Activated B cell treated with CpG ODN at 0.5 μM for 24 hours (primary cell): ENCODE results near the gene KIF22. TPM values are rescaled to one million over a fixed set of nuclear protein-coding genes. Genes with fewer than 3 reads are reported as not detected.

ENCODE experiments used
- ATAC-seq: fragments of 200-7000 bp; cut with Tn5 transposase; one replicate; pipeline ENCODE4 v1.10.0; 2021; ENCODE audit warnings: low read depth, mild to moderate bottlenecking, moderate library complexity
- CTCF ChIA-PET: fragments of 350-600 bp; sonication (Branson Sonifier 250); formaldehyde crosslinking; loops from one replicate; lab custom pipeline; 2021; ENCODE audit warnings: antibody characterized with exemption; lab: Charles Lee
- POLR2A ChIA-PET: fragments of 350-600 bp; sonication (Branson Sonifier 250); formaldehyde crosslinking; loops from one replicate; lab custom pipeline; 2021; ENCODE audit warnings: antibody characterized with exemption; lab: Charles Lee
- DNase-seq: peaks from one replicate; pipeline ENCODE4 v3.0.0; 2022
- H3K27ac Mint-ChIP-seq: one replicate; pipeline ENCODE4 v1.8.0; 2020; ENCODE audit warnings: mixed read lengths
- H3K27me3 Mint-ChIP-seq: one replicate; pipeline ENCODE4 v1.8.0; 2021; ENCODE audit warnings: mixed read lengths
- H3K36me3 Mint-ChIP-seq: one replicate; pipeline ENCODE4 v1.8.0; 2021; ENCODE audit warnings: low read depth, mixed read lengths
- H3K4me1 Mint-ChIP-seq: one replicate; pipeline ENCODE4 v1.8.0; 2021; ENCODE audit warnings: mixed read lengths
- H3K4me3 Mint-ChIP-seq: one replicate; pipeline ENCODE4 v1.8.0; 2020; ENCODE audit warnings: mild to moderate bottlenecking, mixed read lengths
- H3K9me3 Mint-ChIP-seq: one replicate; pipeline ENCODE4 v1.8.0; 2020; ENCODE audit warnings: mixed read lengths
- CTCF ChIP-seq: fragments of 200-600 bp; IDR thresholded peaks from one replicate; pipeline ENCODE4 v1.8.0; 2022; ENCODE audit warnings: antibody characterized with exemption, mild to moderate bottlenecking
- intact Hi-C: fragments of 100-400 bp; cut with micrococcal nuclease; formaldehyde crosslinking; loops from one replicate; pipeline ENCODE4 v1.15.1; 2024
- total RNA-seq: library from RNA; stranded (reverse); gene quantifications from 2 replicates; pipeline ENCODE4 v1.2.3, GENCODE V29; 2022

The KIF22 gene
- total RNA-seq, 1 donor from 2014 or later = 40.1 TPM

DNA sequence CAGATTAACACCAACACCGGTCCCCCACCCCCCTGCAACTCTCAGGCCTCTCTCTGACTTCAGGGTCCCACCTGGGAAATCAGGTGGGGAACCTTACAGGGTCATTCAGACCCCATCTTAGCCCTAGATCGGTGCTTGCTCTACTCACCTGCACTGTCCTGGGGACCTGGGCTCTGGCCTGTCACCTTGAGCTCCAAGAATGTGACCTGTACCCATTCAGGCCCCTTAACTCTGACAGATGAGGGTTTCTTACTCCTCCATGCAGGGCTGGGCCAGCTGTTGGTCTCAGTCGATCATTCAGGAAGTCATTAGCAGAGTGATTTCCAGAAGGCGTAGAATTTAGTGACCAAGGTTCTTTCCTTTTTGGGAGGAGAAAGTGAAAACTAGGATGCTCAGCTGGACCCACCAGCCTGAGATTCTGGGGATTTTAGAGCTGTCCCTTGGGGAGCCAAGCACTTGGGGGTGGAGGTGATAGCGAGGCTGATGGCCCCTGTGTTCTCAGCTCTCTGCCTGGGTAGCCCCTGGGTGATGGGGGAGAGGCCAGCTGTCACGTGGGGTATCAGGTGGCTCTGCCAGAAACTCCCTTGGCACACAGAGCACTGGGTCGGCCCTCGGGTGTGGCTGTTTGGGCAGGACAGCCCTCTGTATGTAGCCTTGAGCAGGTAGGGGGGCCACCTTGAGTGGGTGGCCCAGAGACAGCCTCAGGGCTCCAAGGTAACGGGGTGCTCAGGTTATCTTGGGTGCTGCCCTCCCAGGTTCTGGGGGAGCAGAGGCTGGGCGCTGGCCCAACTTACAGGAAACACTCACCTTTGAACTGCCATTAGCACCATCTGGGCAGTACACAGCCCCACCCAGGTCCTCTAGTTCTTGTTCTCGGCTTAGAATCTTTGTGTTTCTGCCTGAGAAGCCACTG, 30.4 kb downstream of the KIF22 start:
- Mint-ChIP-seq H3K27ac (peak overlapping the region; percentile 94), H3K36me3 (peaks cover 44% of the 10 kb centered on the region), H3K4me3 (peak overlapping the region; percentile 95), H3K4me1 (peaks cover 69% of the 10 kb centered on the region), H3K9me3 (no peaks in the 10 kb centered on the region), H3K27me3 (no peaks in the 10 kb centered on the region)
- ChIA-PET CTCF (interaction anchor here (1.4 to 4.5 kb wide), 3 partner anchors 13 to 27 kb away, joined by 3 to 24 read pairs (median 8); no protein-coding TSS in a partner anchor), POLR2A (interaction anchor here (0.5 to 8.2 kb wide), 14 partner anchors 9 to 244 kb away, joined by 3 to 147 read pairs (median 4); partner anchors contain the start of genes ALDOA, ASPHD1, C16orf54 and KCTD13)
- ATAC-seq (peak; percentile 47), DNase-seq (peak; percentile 56)
- no peak for TF ChIP-seq CTCF
- intact Hi-C loops = loop anchor here (1.0 to 2.0 kb wide), 4 partner anchors 14 to 152 kb away; partner anchors contain the start of genes CDIPT, MAZ and TAOK2

DNA sequence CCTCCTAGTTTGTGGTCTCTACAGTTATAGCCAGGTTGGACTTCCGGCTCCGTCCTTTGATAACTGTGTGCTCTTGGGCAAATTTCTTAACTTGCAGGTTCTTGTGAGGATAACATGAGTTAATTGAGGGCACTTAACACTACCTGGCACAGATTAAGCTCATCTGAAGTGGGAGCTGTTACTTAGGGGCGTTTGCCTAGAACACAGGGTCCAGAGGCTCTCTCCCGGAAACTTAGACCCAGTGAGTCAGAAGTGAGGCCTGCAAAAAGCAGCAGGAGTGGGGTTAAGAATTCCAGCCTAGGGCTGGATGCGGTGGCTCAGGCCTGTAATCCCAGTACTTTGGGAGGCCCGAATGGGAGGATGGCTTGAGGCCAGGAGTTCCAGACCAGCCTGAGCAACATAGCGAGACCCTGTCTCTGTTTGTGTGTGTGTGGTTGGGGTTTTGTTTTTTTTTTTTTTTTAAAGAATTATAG, 31.1 kb downstream of the KIF22 start:
- intact Hi-C loops = loop anchor here (1.0 to 2.0 kb wide), 2 partner anchors 15 to 27 kb away; partner anchors contain the start of gene MAZ
- no peak for DNase-seq
- TF ChIP-seq CTCF = no peak
- ChIA-PET CTCF (interaction anchor here (1.0 to 4.5 kb wide), 2 partner anchors 13 to 26 kb away, joined by 3 to 24 read pairs; no protein-coding TSS in a partner anchor), POLR2A (interaction anchor here (0.6 to 8.2 kb wide), 10 partner anchors 14 to 175 kb away, joined by 3 to 147 read pairs (median 4); partner anchors contain the start of genes ASPHD1, KCTD13, KIF22 and MAZ)
- peaks cover 42% of the 10 kb centered on the region for H3K36me3 Mint-ChIP-seq
- no peaks in the 10 kb centered on the region for H3K9me3 Mint-ChIP-seq
- H3K27me3 Mint-ChIP-seq = no peaks in the 10 kb centered on the region
- H3K4me1 Mint-ChIP-seq = peaks cover 64% of the 10 kb centered on the region
- no peak for ATAC-seq
- peak overlapping the region; percentile 94 for H3K27ac Mint-ChIP-seq
- peak overlapping the region; percentile 95 for H3K4me3 Mint-ChIP-seq

GRCh38 chr16:29824589-29825144, 34.1 kb downstream of the KIF22 start:
- DNase-seq (no peak), ATAC-seq (no peak)
- ChIA-PET POLR2A (interaction anchor here (2.0 kb wide), 1 partner anchor 8 kb away, joined by 7 read pairs; the partner anchor contains the start of gene PAGR1), CTCF (no interaction called here)
- Mint-ChIP-seq H3K27ac (peak overlapping the region; percentile 12), H3K27me3 (no peaks in the 10 kb centered on the region), H3K4me3 (no peak overlapping the region), H3K4me1 (peaks cover 37% of the 10 kb centered on the region), H3K9me3 (no peaks in the 10 kb centered on the region), H3K36me3 (peaks cover 22% of the 10 kb centered on the region)
- TF ChIP-seq CTCF = no peak
- intact Hi-C loops = no loop called here

DNA sequence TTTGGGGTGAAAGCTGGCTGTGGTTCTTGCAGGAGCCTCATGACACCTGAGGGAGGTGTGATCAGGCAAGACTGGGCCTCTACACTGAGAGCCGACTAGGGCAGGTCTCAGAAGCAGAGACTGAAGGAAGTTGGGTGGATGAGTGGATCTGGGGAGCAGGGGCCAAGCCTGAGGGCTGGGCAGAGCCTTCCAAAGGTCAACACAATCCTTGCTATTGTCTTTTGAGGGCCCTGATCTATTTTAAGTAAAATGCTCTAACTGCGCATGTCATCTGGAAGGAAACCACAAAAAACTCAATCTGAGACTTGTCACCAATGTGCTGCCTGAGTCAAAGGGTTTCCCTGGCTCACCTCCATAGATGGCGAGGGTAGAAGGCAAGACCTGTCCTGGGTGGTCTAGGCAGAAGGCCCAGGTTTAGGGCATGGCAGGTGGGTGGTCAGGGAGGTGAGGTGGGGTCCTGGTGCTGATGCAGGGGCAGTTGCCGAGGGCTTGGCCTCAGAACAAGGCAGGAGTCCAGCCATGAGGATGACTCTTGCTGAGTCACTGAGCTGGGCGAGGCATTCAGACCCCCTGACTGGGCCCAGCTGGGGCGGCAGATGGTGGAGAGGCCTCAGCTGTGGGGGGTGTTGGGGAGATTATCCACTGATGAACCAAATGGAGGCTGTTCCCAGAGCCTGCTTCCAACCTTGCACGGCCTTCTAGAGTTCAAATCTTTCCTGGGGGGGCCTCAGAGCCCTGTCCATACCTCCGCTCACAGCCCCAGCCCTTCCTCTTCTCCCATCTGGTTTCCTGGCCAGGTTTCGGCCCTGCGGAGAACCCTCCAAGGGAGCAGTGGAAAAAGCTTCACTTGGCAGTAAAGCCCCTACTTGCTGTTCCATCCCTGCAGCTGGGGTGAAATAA, 34.8 kb downstream of the KIF22 start:
- Mint-ChIP-seq H3K4me3 (no peak overlapping the region), H3K4me1 (peaks cover 29% of the 10 kb centered on the region), H3K9me3 (no peaks in the 10 kb centered on the region), H3K27me3 (no peaks in the 10 kb centered on the region), H3K36me3 (peaks cover 19% of the 10 kb centered on the region), H3K27ac (peak overlapping the region; percentile 12)
- no peak for TF ChIP-seq CTCF
- DNase-seq (no peak), ATAC-seq (no peak)
- intact Hi-C loops = no loop called here
- ChIA-PET CTCF (no interaction called here), POLR2A (interaction anchor here (2.0 kb wide), 1 partner anchor 9 kb away, joined by 7 read pairs; the partner anchor contains the start of gene PAGR1)
